Measurements from ENCODE around the gene GNAS.
A peak's percentile ranks its signal among the peaks of the same experiment; 100 is the strongest.

The GNAS gene

GRCh38 chr20:58851221-58851968, 1.1 kb upstream of the GNAS start:
- peak overlapping the region; percentile 75 for H3K4me3 ChIP-seq (replicated peaks; ENCODE audit: low read depth, low read length)
- DNase-seq (ENCODE audit: extremely low read depth, low read depth) = no peak

GRCh38 chr20:58851969-58852458, 502 bp upstream of the GNAS start:
- TF ChIP-seq CTCF (IDR thresholded peaks at IDR 0.05; ENCODE audit: low read depth, low read length, missing control alignments) = no peak
- DNase-seq (ENCODE audit: extremely low read depth, low read depth) = no peak
- peak overlapping the region; percentile 75 for H3K4me3 ChIP-seq (replicated peaks; ENCODE audit: low read depth, low read length)

More at GRCh38 chr20:58851221-58851968, 1.1 kb upstream of the GNAS start:
- TF ChIP-seq CTCF (IDR thresholded peaks at IDR 0.05; ENCODE audit: low read depth, low read length, missing control alignments) = no peak

- TF ChIP-seq CTCF (IDR thresholded peaks at IDR 0.05; ENCODE audit: low read depth, low read length, missing control alignments) = no peak
- DNase-seq (ENCODE audit: extremely low read depth, low read depth) = no peak
These were observed 950 bp downstream of the GNAS start for GRCh38 chr20:58853466-58853865.

GRCh38 chr20:58853976-58854637, 1.6 kb downstream of the GNAS start:
- no peak for DNase-seq (ENCODE audit: extremely low read depth, low read depth)
- H3K4me3 ChIP-seq (replicated peaks; ENCODE audit: low read depth, low read length) = 0 out of 2 replicates have a peak overlapping the region, but pooled peaks have one; percentile 9

More at GRCh38 chr20:58853466-58853865, 950 bp downstream of the GNAS start:
- H3K4me3 ChIP-seq (replicated peaks; ENCODE audit: low read depth, low read length) = no peak overlapping the region

GRCh38 chr20:58854638-58855471, 2.3 kb downstream of the GNAS start:
- H3K4me3 ChIP-seq (replicated peaks; ENCODE audit: low read depth, low read length) = 0 out of 2 replicates have a peak overlapping the region, but pooled peaks have one; percentile 9
- TF ChIP-seq CTCF (IDR thresholded peaks at IDR 0.05; ENCODE audit: low read depth, low read length, missing control alignments) = no peak
- no peak for DNase-seq (ENCODE audit: extremely low read depth, low read depth)

More at GRCh38 chr20:58853976-58854637, 1.6 kb downstream of the GNAS start:
- TF ChIP-seq CTCF (IDR thresholded peaks at IDR 0.05; ENCODE audit: low read depth, low read length, missing control alignments) = no peak
